Activated naive CD4-positive, alpha-beta T cell treated with anti-CD3 and anti-CD28 coated beads, Interleukin-2, amount 50 U/mL, for 24 hours (primary cell): ENCODE measurements around the gene TBC1D10A.
"Not testable (repeated sequence)": the region's sequence is repeated elsewhere in the genome, so short reads cannot be mapped to it uniquely, and the experiment has no call there.

Experiments
- H3K27ac Mint-ChIP-seq: one replicate; pipeline ENCODE4 v1.8.0; 2021; ENCODE audit warnings: mild to moderate bottlenecking, mixed read lengths
- H3K27me3 Mint-ChIP-seq: one replicate; pipeline ENCODE4 v1.8.0; 2021; ENCODE audit warnings: mixed read lengths
- H3K36me3 Mint-ChIP-seq: one replicate; pipeline ENCODE4 v1.8.0; 2021; ENCODE audit warnings: mixed read lengths
- H3K4me1 Mint-ChIP-seq: one replicate; pipeline ENCODE4 v1.8.0; 2021; ENCODE audit warnings: mixed read lengths
- H3K4me3 Mint-ChIP-seq: one replicate; pipeline ENCODE4 v1.8.0; 2021; ENCODE audit warnings: mild to moderate bottlenecking, mixed read lengths
- H3K9me3 Mint-ChIP-seq: one replicate; pipeline ENCODE4 v1.8.0; 2021; ENCODE audit warnings: mixed read lengths

The TBC1D10A gene

DNA sequence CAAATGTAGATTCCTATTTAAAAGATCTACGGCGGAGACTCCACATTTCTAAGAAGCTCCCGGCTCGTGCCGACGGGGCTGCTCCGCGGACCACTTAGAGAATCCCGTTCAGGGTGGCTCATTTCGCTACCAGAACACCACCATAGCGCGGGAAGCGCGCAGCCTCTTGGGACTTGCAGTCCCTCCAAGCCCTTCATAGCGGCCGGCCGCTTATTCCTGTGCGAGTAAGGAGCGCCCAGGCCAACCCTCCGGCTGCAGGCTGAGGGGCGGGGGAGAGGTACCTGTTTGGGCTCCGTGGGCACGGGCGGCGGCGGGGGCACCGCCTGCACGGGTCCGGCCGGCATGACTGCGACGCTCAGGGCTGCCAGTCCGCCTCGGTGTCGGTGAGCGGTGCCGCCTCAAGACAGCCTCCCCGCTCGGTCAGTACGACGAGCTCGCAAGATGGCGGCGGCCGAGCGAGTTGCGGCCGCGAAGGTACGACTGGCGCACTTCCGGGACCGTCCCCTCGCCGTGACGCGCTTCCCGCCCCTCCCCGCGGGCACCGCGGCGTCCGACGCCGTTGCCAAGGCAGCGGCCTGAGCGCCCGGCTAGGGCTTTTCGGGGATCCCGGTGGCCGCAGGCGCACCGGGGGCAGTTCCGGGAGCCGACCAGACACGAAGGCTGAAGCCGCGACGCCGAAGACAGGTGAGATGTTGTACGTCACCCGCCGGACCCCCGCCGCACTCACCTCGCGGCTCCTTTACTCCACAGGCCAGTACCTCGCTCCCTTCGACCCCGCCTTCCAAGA, 29.9 kb upstream of the TBC1D10A start, which contains the start of the genes CCDC157 and SF3A1:
Gene CCDC157, plus strand, starts transcription at position 559 of the 787 bp plus-strand sequence. CDS start 8,994 bp downstream, outside the sequence.
Gene SF3A1, minus strand, starts transcription at position 446 of the 787 bp plus-strand sequence. Its CDS starts 102 bp downstream, at position 344.
- peak within 1 kb of the TSS; percentile 94 for H3K4me3 Mint-ChIP-seq
- no peaks in the 10 kb centered on the region for H3K27me3 Mint-ChIP-seq
- peaks cover 11% of the 10 kb centered on the region for H3K36me3 Mint-ChIP-seq
- H3K9me3 Mint-ChIP-seq = no peaks in the 10 kb centered on the region
- peaks cover 53% of the 10 kb centered on the region for H3K4me1 Mint-ChIP-seq
- peak within 1 kb of the TSS; percentile 95 for H3K27ac Mint-ChIP-seq

DNA sequence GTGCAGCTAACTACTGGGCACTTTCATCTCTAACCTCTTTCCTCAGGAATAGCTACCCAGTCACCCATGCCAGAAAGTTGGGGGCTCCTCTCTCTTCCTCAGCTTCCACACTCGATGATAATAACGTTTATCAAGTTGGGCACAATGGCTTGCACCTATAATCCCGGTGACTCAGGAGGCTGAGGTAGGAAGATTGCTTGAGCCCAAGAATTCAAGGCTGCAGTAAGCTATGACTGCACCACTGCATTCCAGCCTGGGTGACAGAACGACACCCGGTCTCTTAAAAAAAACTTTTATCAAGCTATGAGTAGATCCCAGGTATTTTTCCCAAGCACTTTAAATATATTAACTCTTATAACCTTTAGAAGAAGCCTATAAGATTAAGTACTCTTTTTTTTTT, 27.9 kb upstream of the TBC1D10A start:
- H3K27me3 Mint-ChIP-seq = no peaks in the 10 kb centered on the region
- H3K27ac Mint-ChIP-seq = peak overlapping the region; percentile 93
- peaks cover 71% of the 10 kb centered on the region for H3K4me1 Mint-ChIP-seq
- H3K9me3 Mint-ChIP-seq = no peaks in the 10 kb centered on the region
- H3K4me3 Mint-ChIP-seq = peak overlapping the region; percentile 94
- peaks cover 15% of the 10 kb centered on the region for H3K36me3 Mint-ChIP-seq

DNA sequence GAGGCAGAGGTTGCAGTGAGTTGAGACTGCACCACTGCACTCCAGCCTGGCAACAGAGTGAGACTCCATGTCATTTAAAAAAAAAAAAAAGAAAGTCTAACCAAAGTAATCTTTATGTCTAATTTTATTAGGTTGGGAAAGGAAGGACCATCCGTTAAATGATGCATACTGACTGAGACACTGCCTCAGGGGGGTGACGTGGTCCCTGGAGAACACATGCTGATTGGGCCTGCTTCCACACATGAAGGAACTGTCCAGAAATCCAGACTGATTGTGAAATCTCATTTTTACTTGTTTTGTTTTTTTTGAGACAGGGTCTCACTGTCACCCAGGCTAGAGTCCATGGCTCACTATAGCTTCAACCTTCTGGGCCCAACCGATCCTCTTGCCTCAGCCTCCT, 24.5 kb upstream of the TBC1D10A start:
- H3K9me3 Mint-ChIP-seq = no peaks in the 10 kb centered on the region
- no peak overlapping the region for H3K4me3 Mint-ChIP-seq
- no peaks in the 10 kb centered on the region for H3K27me3 Mint-ChIP-seq
- peaks cover 18% of the 10 kb centered on the region for H3K36me3 Mint-ChIP-seq
- H3K4me1 Mint-ChIP-seq = peaks cover 83% of the 10 kb centered on the region
- no peak overlapping the region for H3K27ac Mint-ChIP-seq

DNA sequence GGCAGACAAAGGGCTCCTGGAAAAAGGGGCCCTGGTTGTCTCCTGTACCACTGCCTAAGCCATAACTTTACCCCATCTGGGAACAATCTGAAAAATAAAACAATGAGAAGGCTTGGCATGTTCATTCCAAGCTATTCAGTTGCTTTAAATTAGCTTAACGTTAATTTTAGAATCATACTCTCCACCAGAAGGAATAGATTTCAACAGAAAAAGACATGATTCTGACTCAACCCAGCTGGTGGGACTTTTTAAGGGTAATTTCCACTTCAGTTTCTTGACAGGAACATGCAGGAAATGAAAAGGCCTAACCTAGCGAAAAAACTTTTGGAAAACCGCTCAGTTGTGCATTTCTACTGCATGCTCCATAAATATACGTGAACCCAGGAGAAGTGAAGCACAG, 22.1 kb upstream of the TBC1D10A start:
- Mint-ChIP-seq H3K4me1 (peaks cover 60% of the 10 kb centered on the region), H3K36me3 (peaks cover 10% of the 10 kb centered on the region), H3K9me3 (no peaks in the 10 kb centered on the region), H3K4me3 (peak overlapping the region; percentile 61), H3K27ac (peak overlapping the region; percentile 76), H3K27me3 (no peaks in the 10 kb centered on the region)

DNA sequence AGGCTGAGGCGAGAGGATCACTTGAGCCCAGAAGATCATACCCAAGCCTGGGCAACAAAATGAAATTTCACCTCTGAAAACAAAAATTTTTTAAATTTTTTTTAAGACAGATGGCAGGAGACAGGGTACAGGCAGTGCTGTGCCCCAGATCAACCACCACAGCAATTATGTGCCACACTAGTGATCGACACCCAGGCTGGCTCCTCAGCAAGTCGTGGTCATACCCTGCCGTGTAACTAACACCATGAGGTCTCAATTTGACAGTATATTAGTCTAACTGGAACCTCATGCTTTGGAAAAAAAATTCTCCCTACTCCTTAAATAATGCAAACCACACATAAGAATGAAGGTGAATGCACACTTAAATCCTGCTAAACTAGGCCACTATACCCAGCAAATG, 21.7 kb upstream of the TBC1D10A start:
- Mint-ChIP-seq H3K4me3 (peak overlapping the region; percentile 61), H3K27ac (peak overlapping the region; percentile 76), H3K27me3 (no peaks in the 10 kb centered on the region), H3K36me3 (peaks cover 11% of the 10 kb centered on the region), H3K9me3 (no peaks in the 10 kb centered on the region), H3K4me1 (peaks cover 56% of the 10 kb centered on the region)

DNA sequence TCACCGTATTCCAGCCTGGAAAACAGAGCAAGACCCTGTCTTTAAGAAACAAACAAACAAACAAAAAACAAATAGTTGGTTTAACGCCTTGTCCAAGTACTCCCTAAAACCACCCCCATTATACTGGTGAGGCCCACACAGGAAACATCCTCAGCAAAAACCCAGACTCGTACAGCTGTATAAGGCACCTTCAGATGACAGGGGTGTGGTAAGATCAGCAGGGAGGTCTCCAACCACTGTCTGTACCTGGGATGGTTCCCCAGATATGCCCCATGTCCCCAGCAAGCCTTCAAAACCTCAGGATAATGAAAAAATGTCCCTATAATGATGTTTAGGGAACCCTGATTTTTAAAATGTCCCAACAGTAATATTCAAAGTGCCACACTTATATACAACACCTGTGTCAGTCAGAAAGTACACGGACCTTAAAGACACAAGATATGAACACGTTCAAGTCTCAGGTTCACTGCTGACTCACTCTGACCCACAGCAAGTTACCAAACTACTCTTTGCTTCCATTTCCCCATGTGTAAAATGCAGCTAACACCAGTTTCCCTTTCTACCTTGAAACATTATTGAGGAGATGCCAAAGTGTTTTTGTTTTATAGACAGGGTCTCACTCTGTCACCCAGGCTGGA, 20.6 kb upstream of the TBC1D10A start:
- Mint-ChIP-seq H3K27me3 (no peaks in the 10 kb centered on the region), H3K27ac (peak overlapping the region; percentile 72), H3K4me1 (peaks cover 47% of the 10 kb centered on the region), H3K36me3 (peaks cover 15% of the 10 kb centered on the region), H3K9me3 (no peaks in the 10 kb centered on the region), H3K4me3 (peak overlapping the region; percentile 42)

DNA sequence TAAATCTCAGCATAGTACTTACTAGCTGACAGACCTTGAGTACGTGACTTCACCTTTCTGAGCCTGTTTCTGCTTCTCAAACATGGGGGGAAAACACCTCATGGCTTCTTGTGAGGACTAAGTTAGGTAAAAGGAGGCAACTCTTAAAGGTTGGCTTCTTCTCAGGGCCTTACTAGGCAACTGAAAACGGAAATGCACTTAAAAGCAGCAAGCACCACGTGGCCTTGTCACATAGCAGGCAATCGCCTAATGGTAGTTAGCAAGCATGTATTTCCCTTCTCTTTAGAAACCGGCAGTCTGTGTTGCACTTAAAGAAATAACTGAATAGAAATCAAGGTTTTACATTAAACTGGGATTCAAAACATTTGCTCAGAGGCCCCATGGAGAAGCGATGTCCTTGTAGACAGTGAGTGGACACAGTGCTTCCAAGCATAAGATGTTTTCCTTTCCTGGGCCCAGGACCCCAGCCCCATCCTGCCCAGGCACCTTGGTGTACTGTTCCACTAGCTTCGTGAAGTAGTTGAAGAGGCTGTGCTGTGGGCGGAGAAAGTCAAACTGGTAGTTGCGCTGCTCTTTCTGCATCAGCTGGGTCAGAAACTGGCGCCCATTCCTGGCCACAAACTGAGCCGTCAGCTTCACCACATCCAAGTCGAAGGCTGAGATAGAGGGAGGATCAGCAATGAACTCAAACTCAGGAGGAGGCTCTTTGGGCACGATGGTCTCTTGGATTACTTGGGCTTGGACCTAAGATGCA, 17.9 kb upstream of the TBC1D10A start:
- H3K4me1 Mint-ChIP-seq = peaks cover 22% of the 10 kb centered on the region
- H3K27ac Mint-ChIP-seq = peak overlapping the region; percentile 65
- no peaks in the 10 kb centered on the region for H3K9me3 Mint-ChIP-seq
- H3K36me3 Mint-ChIP-seq = peaks cover 16% of the 10 kb centered on the region
- no peak overlapping the region for H3K4me3 Mint-ChIP-seq
- no peaks in the 10 kb centered on the region for H3K27me3 Mint-ChIP-seq

DNA sequence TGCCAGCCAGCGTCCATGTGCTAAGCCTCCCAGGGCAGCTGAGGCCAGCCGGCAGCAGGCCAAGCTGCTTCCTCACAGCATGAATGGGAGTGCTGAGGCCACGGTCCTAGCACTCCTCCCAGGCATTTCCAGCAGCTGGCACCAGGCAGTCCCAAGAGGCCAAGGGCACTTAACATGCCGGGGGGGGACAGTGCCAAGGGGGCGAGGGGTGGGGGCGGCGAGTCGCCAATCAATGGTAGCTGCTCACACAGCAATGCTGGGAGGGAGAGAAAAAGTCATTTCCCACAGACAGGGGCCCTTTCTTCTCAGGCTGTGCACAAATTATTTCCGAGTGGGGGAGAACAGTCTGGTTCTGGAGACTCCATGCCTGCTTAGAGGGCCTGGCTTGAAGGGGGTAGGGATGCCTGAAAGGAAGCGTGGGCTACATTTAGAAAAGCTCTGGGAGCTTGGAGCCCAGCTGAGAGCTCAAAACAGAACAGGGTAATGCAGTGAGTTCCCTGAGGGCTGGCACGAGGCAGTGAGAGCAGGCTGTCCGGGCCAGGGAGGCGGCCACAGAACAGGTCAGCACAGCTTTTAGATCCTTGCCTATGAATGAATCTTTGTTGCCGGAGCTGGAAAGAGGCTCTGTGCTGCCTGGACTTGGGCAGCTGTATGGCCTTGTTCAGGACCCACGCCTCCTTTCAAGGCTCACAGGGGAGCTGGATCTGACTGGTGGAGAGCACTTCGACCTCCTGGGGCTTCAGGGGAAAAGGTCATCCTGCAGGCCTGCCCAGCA, 14.4 kb upstream of the TBC1D10A start:
- no peaks in the 10 kb centered on the region for H3K9me3 Mint-ChIP-seq
- no peaks in the 10 kb centered on the region for H3K27me3 Mint-ChIP-seq
- no peak overlapping the region for H3K27ac Mint-ChIP-seq
- peaks cover 14% of the 10 kb centered on the region for H3K36me3 Mint-ChIP-seq
- H3K4me3 Mint-ChIP-seq = no peak overlapping the region
- H3K4me1 Mint-ChIP-seq = no peaks in the 10 kb centered on the region

DNA sequence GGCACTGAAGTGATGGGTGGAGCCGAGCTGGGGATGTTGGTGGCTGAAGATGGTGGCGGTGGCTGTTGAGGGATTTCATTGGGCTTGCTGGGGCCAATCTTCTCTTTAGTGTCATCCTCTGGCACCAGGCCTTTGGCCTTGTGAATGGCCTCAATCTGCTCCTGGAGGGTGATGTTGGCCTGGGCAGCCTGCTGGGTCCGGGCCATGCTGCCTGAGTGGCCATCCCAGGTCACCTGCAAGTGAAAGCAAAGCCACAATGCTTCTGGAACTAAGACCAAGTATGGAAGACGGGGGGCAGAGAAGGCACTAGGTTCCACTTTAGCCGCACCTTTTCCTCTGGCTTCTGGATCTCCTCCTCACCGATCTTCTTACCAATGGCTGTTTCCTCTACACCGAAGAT, 12.1 kb upstream of the TBC1D10A start:
- H3K9me3 Mint-ChIP-seq = no peaks in the 10 kb centered on the region
- H3K27me3 Mint-ChIP-seq = no peaks in the 10 kb centered on the region
- H3K4me1 Mint-ChIP-seq = peaks cover 10% of the 10 kb centered on the region
- H3K36me3 Mint-ChIP-seq = peaks cover 12% of the 10 kb centered on the region
- no peak overlapping the region for H3K4me3 Mint-ChIP-seq
- no peak overlapping the region for H3K27ac Mint-ChIP-seq

DNA sequence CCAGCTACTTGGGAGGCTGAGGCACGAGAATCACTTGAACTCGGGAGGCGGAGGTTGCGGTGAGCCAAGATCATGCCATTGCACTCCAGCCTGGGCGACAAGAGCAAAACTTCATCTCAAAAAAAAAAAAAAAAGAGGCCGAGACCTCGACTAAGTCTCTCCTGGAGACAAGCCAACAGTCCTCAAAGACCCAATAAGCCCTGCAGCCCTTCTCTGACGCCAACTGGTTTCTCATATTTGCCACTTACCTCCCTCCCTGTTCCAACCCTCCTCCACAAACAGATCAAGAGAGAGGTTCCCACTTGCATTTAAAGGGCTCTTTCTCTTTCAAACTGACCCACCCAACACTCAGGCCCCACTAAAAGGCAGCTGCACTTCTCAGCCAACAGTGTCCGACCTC, 11.6 kb upstream of the TBC1D10A start:
- H3K9me3 Mint-ChIP-seq, H3K27ac Mint-ChIP-seq, H3K27me3 Mint-ChIP-seq, H3K4me3 Mint-ChIP-seq: not testable (repeated sequence)
- H3K4me1 Mint-ChIP-seq = peaks cover 15% of the 10 kb centered on the region
- peaks cover 10% of the 10 kb centered on the region for H3K36me3 Mint-ChIP-seq

DNA sequence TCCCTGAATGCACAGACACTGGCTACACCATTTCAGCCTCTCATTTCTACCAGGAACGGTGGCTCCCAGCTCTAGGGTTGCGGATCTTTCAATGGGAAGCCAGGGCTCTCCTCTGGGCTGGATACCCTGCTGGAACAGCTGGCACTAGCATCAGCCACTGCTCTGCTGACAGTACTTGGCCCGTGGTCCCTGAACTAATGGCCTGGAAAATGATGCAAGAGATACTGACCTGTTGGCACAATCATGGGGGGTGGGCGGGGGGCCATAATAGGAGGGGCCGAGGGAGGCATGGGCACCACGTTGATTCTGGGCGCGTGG, 10.7 kb upstream of the TBC1D10A start:
- H3K4me1 Mint-ChIP-seq = peaks cover 15% of the 10 kb centered on the region
- peaks cover 8% of the 10 kb centered on the region for H3K36me3 Mint-ChIP-seq
- H3K27me3 Mint-ChIP-seq = no peaks in the 10 kb centered on the region
- H3K27ac Mint-ChIP-seq = no peak overlapping the region
- H3K4me3 Mint-ChIP-seq = no peak overlapping the region
- no peaks in the 10 kb centered on the region for H3K9me3 Mint-ChIP-seq

DNA sequence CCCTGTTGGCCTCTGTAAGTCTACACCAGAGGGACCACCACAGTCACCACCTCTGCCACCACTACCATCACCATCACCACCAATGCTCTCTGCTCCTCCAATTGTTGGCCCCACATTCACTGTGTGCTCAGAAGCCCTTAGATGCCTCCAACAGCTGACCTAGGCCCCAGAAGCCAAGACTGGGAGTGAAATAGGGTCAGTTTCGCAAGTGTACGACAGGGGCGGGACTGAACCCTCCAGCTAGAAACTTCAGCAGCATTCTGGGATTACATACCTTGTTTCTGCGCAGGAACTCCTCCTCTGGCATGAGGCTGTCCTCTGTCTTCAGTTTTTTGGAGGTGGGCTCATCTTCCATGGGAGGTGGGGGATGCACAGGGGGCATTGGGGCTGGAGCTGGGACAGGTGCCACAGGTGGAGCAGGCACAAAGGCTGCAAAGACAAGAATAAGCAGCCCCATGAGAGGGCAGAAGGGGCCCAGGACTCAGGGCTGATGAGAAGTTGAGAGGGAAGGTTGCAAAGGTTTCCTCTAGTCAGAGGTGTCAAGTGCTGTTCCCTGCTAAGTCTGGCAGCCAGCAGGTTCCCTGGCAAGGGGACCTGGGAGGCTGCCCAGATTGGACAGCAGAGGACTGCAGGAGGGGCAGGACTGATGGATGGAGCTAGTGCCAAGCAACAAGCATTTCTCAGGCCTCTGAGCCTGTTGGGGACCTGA, 10.2 kb upstream of the TBC1D10A start:
- peaks cover 8% of the 10 kb centered on the region for H3K36me3 Mint-ChIP-seq
- no peaks in the 10 kb centered on the region for H3K27me3 Mint-ChIP-seq
- H3K4me1 Mint-ChIP-seq = peaks cover 15% of the 10 kb centered on the region
- peak overlapping the region; percentile 62 for H3K27ac Mint-ChIP-seq
- no peak overlapping the region for H3K4me3 Mint-ChIP-seq
- no peaks in the 10 kb centered on the region for H3K9me3 Mint-ChIP-seq

DNA sequence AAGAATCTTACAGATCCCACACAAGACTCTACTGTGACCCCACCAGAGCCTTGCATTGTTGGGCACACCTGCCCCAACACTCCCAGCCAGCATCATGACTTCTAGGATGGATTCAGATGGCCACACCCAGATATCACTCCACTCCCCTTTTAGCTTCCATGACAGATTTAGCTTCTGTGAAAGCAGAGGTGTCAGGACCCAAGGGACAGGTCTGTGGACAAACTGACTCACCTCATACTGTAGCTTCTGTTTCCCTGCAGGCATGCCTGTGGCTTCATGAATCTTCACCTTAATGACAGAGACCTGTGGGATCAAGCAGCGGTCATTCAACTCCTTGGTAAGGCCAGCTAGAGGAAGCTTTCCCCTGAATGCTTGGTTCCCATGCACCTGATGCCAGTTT, 8.5 kb upstream of the TBC1D10A start:
- Mint-ChIP-seq H3K27me3 (no peaks in the 10 kb centered on the region), H3K4me3 (no peak overlapping the region), H3K36me3 (peaks cover 8% of the 10 kb centered on the region), H3K4me1 (peaks cover 15% of the 10 kb centered on the region), H3K27ac (peak overlapping the region; percentile 62), H3K9me3 (no peaks in the 10 kb centered on the region)

DNA sequence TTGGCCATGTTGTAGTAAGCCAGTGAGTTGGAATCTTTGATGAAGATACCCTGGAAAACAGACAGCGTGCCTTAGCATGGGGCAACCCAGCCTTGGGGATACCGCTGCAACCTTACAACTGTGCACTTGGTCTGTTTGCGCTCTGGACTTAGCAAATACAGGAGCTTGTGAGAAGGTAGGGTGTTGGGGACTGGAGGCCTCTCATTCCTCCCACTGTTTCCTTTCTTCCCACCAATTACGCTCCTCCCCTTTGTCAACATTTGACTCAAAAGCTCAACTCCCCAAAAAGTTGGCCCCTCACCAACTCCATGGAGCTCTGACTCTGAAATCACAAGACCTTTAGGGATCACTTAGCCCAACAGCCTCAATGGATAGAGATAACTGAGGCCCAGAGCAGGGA, 7.9 kb upstream of the TBC1D10A start:
- no peaks in the 10 kb centered on the region for H3K27me3 Mint-ChIP-seq
- H3K4me3 Mint-ChIP-seq = no peak overlapping the region
- no peaks in the 10 kb centered on the region for H3K9me3 Mint-ChIP-seq
- H3K4me1 Mint-ChIP-seq = peaks cover 15% of the 10 kb centered on the region
- H3K27ac Mint-ChIP-seq = peak overlapping the region; percentile 62
- peaks cover 8% of the 10 kb centered on the region for H3K36me3 Mint-ChIP-seq

DNA sequence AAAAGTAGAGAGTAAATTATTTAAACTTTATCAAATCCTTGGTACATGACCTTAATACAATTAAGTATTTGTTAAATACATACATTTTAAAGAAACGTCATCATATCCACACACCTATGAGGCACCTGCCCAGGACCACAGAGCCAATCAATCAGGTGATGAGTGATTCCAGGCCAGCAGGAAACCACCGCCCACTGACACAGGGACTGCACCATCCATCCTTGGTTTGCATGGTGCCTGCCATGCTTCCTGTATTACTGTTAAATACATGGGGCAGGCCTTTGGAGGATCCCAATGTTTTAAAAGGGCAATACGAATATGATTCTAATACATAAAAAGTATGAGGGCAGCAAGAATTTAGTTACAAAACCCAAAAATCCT, 7.0 kb upstream of the TBC1D10A start:
- Mint-ChIP-seq H3K36me3 (peaks cover 7% of the 10 kb centered on the region), H3K9me3 (no peaks in the 10 kb centered on the region), H3K27me3 (no peaks in the 10 kb centered on the region), H3K4me3 (no peak overlapping the region), H3K4me1 (peaks cover 15% of the 10 kb centered on the region), H3K27ac (no peak overlapping the region)
